OCI-LY7 (cell line): ENCODE data around the gene FHIT. TPM values are rescaled to one million over a fixed set of nuclear protein-coding genes. Genes with fewer than 3 reads are reported as not detected.

Source experiments
- BruUV-seq: library from RNA; stranded (reverse); fragments of 400-500 nt; replicated peaks from 2 replicates; lab custom pipeline; 2021; lab: Mats Ljungman, UMichigan
- CTCF ChIA-PET: fragments of 300-600 bp; sonication (Branson Sonifier 250); formaldehyde crosslinking; loops from one replicate; lab custom pipeline; 2022; ENCODE audit warnings: antibody characterized with exemption; ENCODE audit not compliant: unreplicated experiment; lab: Charles Lee
- POLR2A ChIA-PET: fragments of 300-600 bp; sonication (Branson Sonifier 250); formaldehyde crosslinking; loops from one replicate; lab custom pipeline; 2022; ENCODE audit warnings: antibody characterized with exemption; lab: Charles Lee
- DNase-seq: peaks from one replicate; pipeline ENCODE4 v3.0.0-alpha.2; 2015; ENCODE audit warnings: low spot score
- H2AFZ ChIP-seq: fragments of 200-600 bp; sonication (generic), shearing (Covaris generic); 2 replicates; pipeline ENCODE4 v1.6.1; 2014; ENCODE audit warnings: mild to moderate bottlenecking, antibody characterized with exemption, low read length, moderate library complexity
- H3K27ac ChIP-seq: fragments of 200-600 bp; sonication (generic); 2 replicates; pipeline ENCODE4 v1.5.1; 2014; ENCODE audit warnings: mixed run types, low read depth, mild to moderate bottlenecking, moderate library complexity, low read length, inconsistent platforms; ENCODE audit not compliant: poor library complexity, severe bottlenecking
- H3K36me3 ChIP-seq: fragments of 200-600 bp; sonication (generic); 2 replicates; pipeline ENCODE4 v1.6.1; 2014; ENCODE audit warnings: mild to moderate bottlenecking, antibody characterized with exemption, low read length, moderate library complexity, mixed read lengths; ENCODE audit not compliant: insufficient read depth
- H3K4me1 ChIP-seq: fragments of 200-600 bp; sonication (generic); 2 replicates; pipeline ENCODE4 v1.5.1; 2014; ENCODE audit warnings: mild to moderate bottlenecking, low read length; ENCODE audit not compliant: insufficient read depth, poor library complexity, severe bottlenecking
- H3K4me2 ChIP-seq: fragments of 200-600 bp; sonication (generic); 2 replicates; pipeline ENCODE4 v1.6.1; 2014; ENCODE audit warnings: mild to moderate bottlenecking, low read length
- H3K4me3 ChIP-seq: fragments of 200-600 bp; sonication (generic); 2 replicates; pipeline ENCODE4 v1.5.1; 2014; ENCODE audit warnings: mild to moderate bottlenecking, low read depth, low read length; ENCODE audit not compliant: poor library complexity, severe bottlenecking
- H3K79me2 ChIP-seq: fragments of 200-600 bp; sonication (generic); 2 replicates; pipeline ENCODE4 v1.6.1; 2016; ENCODE audit warnings: low read depth, mild to moderate bottlenecking, low read length, moderate library complexity, mixed read lengths; ENCODE audit not compliant: insufficient read depth
- H3K9me2 ChIP-seq: fragments of 200-600 bp; sonication (generic); 2 replicates; pipeline ENCODE4 v1.6.1; 2016; ENCODE audit warnings: mild to moderate bottlenecking, low read length, mixed read lengths; ENCODE audit not compliant: insufficient read depth
- H3K9me3 ChIP-seq: fragments of 200-600 bp; sonication (generic); 2 replicates; pipeline ENCODE4 v1.6.1; 2014; ENCODE audit warnings: mild to moderate bottlenecking, mixed run types, low read length, mixed read lengths
- H4K20me1 ChIP-seq: fragments of 200-600 bp; sonication (generic); 2 replicates; pipeline ENCODE4 v1.6.1; 2014; ENCODE audit warnings: mild to moderate bottlenecking, antibody characterized with exemption, low read length, moderate library complexity, mixed read lengths; ENCODE audit not compliant: insufficient read depth
- CTCF ChIP-seq: fragments of 200-600 bp; sonication (generic); conservative IDR thresholded peaks from 2 replicates; pipeline ENCODE4 v1.5.1; 2014; ENCODE audit warnings: mild to moderate bottlenecking, antibody characterized with exemption, low read length, moderate library complexity, mixed read lengths
- EZH2phosphoT487 ChIP-seq: fragments of 200-600 bp; sonication (generic); IDR thresholded peaks from 2 replicates; pipeline ENCODE4 v1.6.1; 2018; ENCODE audit warnings: low read depth, borderline replicate concordance, mild to moderate bottlenecking, mixed run types, antibody characterized with exemption, low read length, moderate library complexity, mixed read lengths
- intact Hi-C: fragments of 100-400 bp; cut with micrococcal nuclease; formaldehyde crosslinking; loops from one replicate; pipeline ENCODE4 v1.10.0; 2022; ENCODE audit not compliant: unreplicated experiment
- total RNA-seq, 2 experiments: library from RNA; depleted of rRNA in 1 of 2; stranded (reverse); fragments of >200 nt in 1 of 2; shearing (Covaris generic) in 1 of 2; gene quantifications; 2 replicates each; pipeline ENCODE4 v1.2.3, GENCODE V29; 2014 to 2022

FHIT gene
- total RNA-seq, 2 experiments from 2014 or later = 5.0 to 10.9 TPM

DNA sequence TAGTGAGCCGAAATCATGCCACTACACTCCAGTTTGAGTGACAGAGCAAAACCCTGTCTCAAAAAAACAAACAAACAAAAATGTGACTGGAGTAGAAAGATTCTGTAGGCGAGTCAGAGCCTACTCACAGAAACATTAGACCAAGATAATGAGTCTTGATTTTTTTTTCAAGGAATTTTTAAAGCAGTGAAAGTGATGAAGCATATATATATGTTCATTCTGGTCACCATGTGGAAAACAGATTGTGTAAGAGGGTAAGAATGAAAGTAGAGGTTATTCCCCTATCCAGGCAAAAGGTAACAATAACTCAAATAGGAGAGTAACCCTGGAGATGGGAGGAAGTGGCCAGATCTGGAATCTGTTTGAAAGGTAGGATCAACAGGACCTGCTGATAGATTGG lies 26.2 kb upstream of the FHIT start:
- ChIA-PET CTCF (interaction anchor here (0.5 kb wide), 1 partner anchor 14 kb away, joined by 3 read pairs; no protein-coding TSS in a partner anchor), POLR2A (no interaction called here)
- Histone ChIP-seq H3K27ac (no peak overlapping the region), H3K36me3 (no peaks in the 10 kb centered on the region), H3K4me1 (no peaks in the 10 kb centered on the region), H3K4me3 (no peak overlapping the region), H3K9me3 (no peaks in the 10 kb centered on the region), H3K79me2 (no peaks in the 10 kb centered on the region), H3K9me2 (no peaks in the 10 kb centered on the region), H3K4me2 (no peak overlapping the region), H2AFZ (no peak overlapping the region), H4K20me1 (no peaks in the 10 kb centered on the region)
- intact Hi-C loops = no loop called here
- no TSS peak for BruUV-seq
- no peak for TF ChIP-seq CTCF
- no peak for TF ChIP-seq EZH2phosphoT487
- no peak for DNase-seq

DNA sequence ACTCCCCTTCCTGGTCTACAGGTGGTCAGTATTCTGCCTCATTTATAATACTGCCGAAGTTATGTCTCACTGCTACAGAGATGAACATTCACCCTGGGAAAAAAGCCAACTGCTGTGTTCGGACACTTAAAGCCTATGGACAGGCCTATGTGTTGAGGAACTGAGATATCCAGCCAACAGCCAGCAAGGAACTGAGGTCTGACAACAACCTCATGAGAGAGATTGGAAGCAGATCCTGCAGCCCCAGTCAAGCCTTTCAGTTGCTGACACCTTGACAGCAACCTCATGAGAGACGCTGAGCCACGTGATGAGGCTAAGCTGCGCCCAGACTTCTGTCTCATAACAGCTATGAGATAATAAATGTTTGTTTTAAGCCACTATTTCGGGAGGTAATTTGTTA lies 18.2 kb upstream of the FHIT start:
- no peaks in the 10 kb centered on the region for H4K20me1 ChIP-seq
- no peaks in the 10 kb centered on the region for H3K79me2 ChIP-seq
- no peak for DNase-seq
- no peak overlapping the region for H3K4me3 ChIP-seq
- no peaks in the 10 kb centered on the region for H3K36me3 ChIP-seq
- ChIA-PET CTCF (no interaction called here), POLR2A (no interaction called here)
- no peaks in the 10 kb centered on the region for H3K4me1 ChIP-seq
- no peak overlapping the region for H2AFZ ChIP-seq
- no peak overlapping the region for H3K4me2 ChIP-seq
- no peak for TF ChIP-seq CTCF
- TF ChIP-seq EZH2phosphoT487 = no peak
- H3K27ac ChIP-seq = no peak overlapping the region
- H3K9me3 ChIP-seq = no peaks in the 10 kb centered on the region
- intact Hi-C loops = no loop called here
- no TSS peak for BruUV-seq
- no peaks in the 10 kb centered on the region for H3K9me2 ChIP-seq

- TF ChIP-seq CTCF (no peak), EZH2phosphoT487 (no peak)
- no peaks in the 10 kb centered on the region for H3K9me3 ChIP-seq
- no peak overlapping the region for H3K4me3 ChIP-seq
- H3K9me2 ChIP-seq = no peaks in the 10 kb centered on the region
- H2AFZ ChIP-seq = no peak overlapping the region
- DNase-seq = no peak
- H3K27ac ChIP-seq = no peak overlapping the region
- ChIA-PET POLR2A (interaction anchor here (0.6 kb wide), 1 partner anchor 167 kb away, joined by 3 read pairs; no protein-coding TSS in a partner anchor), CTCF (no interaction called here)
- no TSS peak for BruUV-seq
- no peaks in the 10 kb centered on the region for H4K20me1 ChIP-seq
- intact Hi-C loops = no loop called here
- H3K4me2 ChIP-seq = no peak overlapping the region
- H3K36me3 ChIP-seq = no peaks in the 10 kb centered on the region
- H3K4me1 ChIP-seq = no peaks in the 10 kb centered on the region
- no peaks in the 10 kb centered on the region for H3K79me2 ChIP-seq
Observed at GRCh38 chr3:61268644-61269043, 17.4 kb upstream of the FHIT start.
